SU-DHL-6 (cell line): ENCODE measurements around the gene GCHFR.

Source experiments
- H2AFZ ChIP-seq: fragments of 200-600 bp; sonication (generic); 2 replicates; pipeline ENCODE4 v1.6.1; 2014; ENCODE audit warnings: low read depth, mild to moderate bottlenecking, moderate library complexity, mixed read lengths, antibody characterized with exemption, low read length; ENCODE audit not compliant: severe bottlenecking
- H3F3A ChIP-seq: fragments of 200-600 bp; shearing (Covaris generic); 2 replicates; pipeline ENCODE4 v1.6.0; 2016; ENCODE audit warnings: antibody characterized with exemption, mild to moderate bottlenecking; ENCODE audit not compliant: insufficient read depth
- H3K27ac ChIP-seq: fragments of 200-600 bp; sonication (generic); 2 replicates; pipeline ENCODE4 v1.5.1; 2016; ENCODE audit warnings: low read depth, mild to moderate bottlenecking, low read length, moderate library complexity, mixed read lengths
- H3K27me3 ChIP-seq: fragments of 200-600 bp; sonication (generic), shearing (Covaris generic); 2 replicates; pipeline ENCODE4 v1.6.0; 2014; ENCODE audit warnings: mild to moderate bottlenecking, low read length
- H3K36me3 ChIP-seq: fragments of 200-600 bp; sonication (generic); 2 replicates; pipeline ENCODE4 v1.6.1; 2014; ENCODE audit warnings: mild to moderate bottlenecking, low read length, mixed read lengths
- H3K4me2 ChIP-seq: fragments of 300-600, 200-600 bp; shearing (Covaris generic), sonication (generic); 2 replicates; pipeline ENCODE4 v1.6.0; 2014; ENCODE audit warnings: low read length, low read depth, mild to moderate bottlenecking; ENCODE audit not compliant: poor library complexity, severe bottlenecking
- H3K4me3 ChIP-seq: fragments of 200-600 bp; sonication (generic); 2 replicates; pipeline ENCODE4 v1.5.1; 2014; ENCODE audit warnings: antibody characterized with exemption, low read length, mild to moderate bottlenecking, mixed read lengths; ENCODE audit not compliant: insufficient read depth, poor library complexity, severe bottlenecking
- H3K79me2 ChIP-seq: fragments of 200-600 bp; sonication (generic); 2 replicates; pipeline ENCODE4 v1.6.1; 2014; ENCODE audit warnings: mild to moderate bottlenecking, low read length, moderate library complexity; ENCODE audit not compliant: insufficient read depth
- H3K9ac ChIP-seq: fragments of 200-600 bp; sonication (generic); 2 replicates; pipeline ENCODE4 v1.7.0; 2014; ENCODE audit warnings: mild to moderate bottlenecking, low read length
- H3K9me2 ChIP-seq: fragments of 200-600 bp; sonication (generic); replicated peaks from 2 replicates; pipeline ENCODE4 v1.6.1; 2014; ENCODE audit warnings: low read length; ENCODE audit not compliant: insufficient read depth
- H3K9me3 ChIP-seq: fragments of 200-600 bp; sonication (generic); 2 replicates; pipeline ENCODE4 v1.6.1; 2014; ENCODE audit warnings: low read length, mixed read lengths; ENCODE audit not compliant: insufficient read depth
- H4K20me1 ChIP-seq: fragments of 200-600 bp; sonication (generic); 2 replicates; pipeline ENCODE4 v1.6.1; 2014; ENCODE audit warnings: low read depth, mild to moderate bottlenecking, antibody characterized with exemption, low read length, moderate library complexity, mixed read lengths
- CTCF ChIP-seq: fragments of 200-600 bp; sonication (generic); IDR thresholded peaks from one replicate; pipeline ENCODE4 v1.5.1; 2017; ENCODE audit warnings: antibody characterized with exemption, mild to moderate bottlenecking, low read length, moderate library complexity; ENCODE audit not compliant: insufficient read depth, poor library complexity, severe bottlenecking
- EZH2phosphoT487 ChIP-seq: fragments of 200-600 bp; sonication (generic), shearing (Covaris generic); conservative IDR thresholded peaks from 2 replicates; pipeline ENCODE4 v1.6.1; 2018; ENCODE audit warnings: mild to moderate bottlenecking, antibody characterized with exemption, low read length, moderate library complexity, mixed read lengths

GCHFR gene

GRCh38 chr15:40785164-40785563 lies 21.3 kb downstream of the GCHFR start:
- Histone ChIP-seq H3F3A (peaks cover 3% of the 10 kb centered on the region; the same call in 1 of the 2 replicates), H3K36me3 (no peaks in the 10 kb centered on the region), H2AFZ (no peak overlapping the region), H3K27me3 (no peaks in the 10 kb centered on the region), H3K9ac (no peak overlapping the region), H4K20me1 (no peaks in the 10 kb centered on the region), H3K27ac (no peak overlapping the region), H3K4me2 (no peak overlapping the region), H3K79me2 (peaks cover 24% of the 10 kb centered on the region; the same call in 1 of the 2 replicates), H3K9me3 (no peaks in the 10 kb centered on the region), H3K4me3 (no peak overlapping the region), H3K9me2 (no peaks in the 10 kb centered on the region)
- TF ChIP-seq EZH2phosphoT487: no peak

DNA sequence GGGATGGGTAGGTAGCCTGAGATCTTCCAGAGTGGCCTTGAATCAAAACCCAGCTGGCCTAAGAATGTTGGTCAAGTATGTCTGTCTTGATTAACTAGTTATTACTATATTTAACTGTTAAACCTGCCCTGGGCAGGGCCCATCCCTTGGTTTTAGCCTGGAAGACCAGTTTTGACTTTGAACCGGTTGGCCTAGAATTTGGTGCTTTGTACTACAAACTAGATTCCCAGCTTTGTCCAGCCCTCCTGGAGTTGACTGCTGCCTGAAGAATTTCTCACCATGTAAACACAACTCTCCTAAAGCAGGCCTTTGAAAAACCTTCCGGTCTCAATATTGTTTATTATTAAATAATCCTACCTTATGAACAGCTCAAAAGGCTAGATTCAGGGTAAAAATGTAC lies 21.9 kb downstream of the GCHFR start:
- no peak overlapping the region for H2AFZ ChIP-seq
- H3K4me2 ChIP-seq: no peak overlapping the region
- TF ChIP-seq EZH2phosphoT487 (no peak), CTCF (no peak)
- peaks cover 3% of the 10 kb centered on the region; the same call in 1 of the 2 replicates for H3F3A ChIP-seq
- peaks cover 28% of the 10 kb centered on the region for H3K79me2 ChIP-seq
- no peaks in the 10 kb centered on the region for H4K20me1 ChIP-seq
- no peaks in the 10 kb centered on the region for H3K27me3 ChIP-seq
- no peaks in the 10 kb centered on the region for H3K9me3 ChIP-seq
- H3K36me3 ChIP-seq: no peaks in the 10 kb centered on the region
- no peak overlapping the region for H3K27ac ChIP-seq
- H3K9me2 ChIP-seq: no peaks in the 10 kb centered on the region
- H3K9ac ChIP-seq: no peak overlapping the region
- H3K4me3 ChIP-seq: no peak overlapping the region

DNA sequence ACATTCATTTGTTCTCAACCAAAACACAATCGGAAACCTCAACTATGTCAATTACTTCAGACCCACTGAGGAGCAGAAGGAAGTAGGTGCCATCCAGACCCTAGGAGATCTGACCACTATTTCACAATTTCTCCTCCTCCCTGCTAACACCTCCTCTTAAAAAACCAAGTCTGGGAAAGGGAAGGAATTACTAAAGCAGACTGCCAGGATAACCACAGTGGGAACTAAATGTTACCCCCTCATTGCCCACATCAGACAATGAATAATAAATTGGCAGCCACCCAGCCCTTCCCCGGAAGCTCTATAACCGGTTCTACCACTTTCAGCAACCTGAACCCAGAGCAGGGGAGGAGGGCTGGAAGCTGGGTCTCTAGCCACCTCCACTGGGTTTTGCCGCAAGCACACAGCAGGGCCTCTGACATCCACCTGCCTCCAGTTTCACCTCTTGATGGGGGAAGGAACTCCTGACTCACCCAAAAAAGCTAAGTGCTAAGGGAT lies 23.5 kb downstream of the GCHFR start:
- H3K9me3 ChIP-seq: no peaks in the 10 kb centered on the region
- H2AFZ ChIP-seq: no peak overlapping the region
- H3K4me3 ChIP-seq: no peak overlapping the region
- no peak overlapping the region for H3K9ac ChIP-seq
- H3K27ac ChIP-seq: no peak overlapping the region
- H3K27me3 ChIP-seq: no peaks in the 10 kb centered on the region
- peaks cover 30% of the 10 kb centered on the region for H3K79me2 ChIP-seq
- no peaks in the 10 kb centered on the region for H3K36me3 ChIP-seq
- no peaks in the 10 kb centered on the region for H4K20me1 ChIP-seq
- peaks cover 3% of the 10 kb centered on the region; the same call in 1 of the 2 replicates for H3F3A ChIP-seq
- no peak for TF ChIP-seq EZH2phosphoT487
- TF ChIP-seq CTCF: no peak
- no peaks in the 10 kb centered on the region for H3K9me2 ChIP-seq
- H3K4me2 ChIP-seq: no peak overlapping the region

DNA sequence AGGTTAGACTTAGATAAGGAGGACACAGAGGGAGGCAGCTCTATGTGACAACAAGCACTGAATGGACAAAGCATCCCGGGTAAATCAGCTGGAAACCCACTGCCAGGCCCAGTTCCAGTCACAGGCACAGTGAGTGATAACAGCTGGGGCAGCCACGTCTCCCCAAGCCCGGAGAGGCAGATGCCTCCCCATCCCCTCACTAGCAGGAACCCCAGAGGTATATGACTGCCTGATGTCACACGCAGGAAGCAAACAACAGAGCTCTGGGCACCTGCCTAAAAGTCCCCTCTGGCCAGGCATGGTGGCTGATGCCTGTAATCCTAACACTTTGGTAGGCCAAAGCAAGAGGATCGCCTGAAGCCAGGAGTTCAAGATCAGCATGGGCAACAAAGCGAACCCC lies 24.1 kb downstream of the GCHFR start:
- H3K9ac ChIP-seq: no peak overlapping the region
- no peak for TF ChIP-seq EZH2phosphoT487
- no peak for TF ChIP-seq CTCF
- H3K4me3 ChIP-seq: no peak overlapping the region
- H3K9me3 ChIP-seq: no peaks in the 10 kb centered on the region
- peaks cover 3% of the 10 kb centered on the region; the same call in 1 of the 2 replicates for H3F3A ChIP-seq
- peaks cover 33% of the 10 kb centered on the region for H3K79me2 ChIP-seq
- no peaks in the 10 kb centered on the region for H3K36me3 ChIP-seq
- no peak overlapping the region for H2AFZ ChIP-seq
- H3K27ac ChIP-seq: no peak overlapping the region
- H3K9me2 ChIP-seq: no peaks in the 10 kb centered on the region
- H3K4me2 ChIP-seq: no peak overlapping the region
- no peaks in the 10 kb centered on the region for H3K27me3 ChIP-seq
- H4K20me1 ChIP-seq: no peaks in the 10 kb centered on the region
